GM12878 (cell line): ENCODE measurements around the gene ATP6V1G2. TPM values are rescaled to one million over a fixed set of nuclear protein-coding genes. Genes with fewer than 3 reads are reported as not detected.

Experiments used
- ATAC-seq: fragments of 200-7000 bp; cut with Tn5 transposase; 3 replicates; pipeline ENCODE4 v1.9.1; 2020; ENCODE audit warnings: mild to moderate bottlenecking, moderate library complexity
- BruUV-seq: library from RNA; stranded (reverse); fragments of 400-500 nt; replicated peaks from 2 replicates; lab custom pipeline; 2021; lab: Mats Ljungman, UMichigan
- CTCF ChIA-PET: fragments of 300-600 bp; sonication (Branson Sonifier 250); formaldehyde crosslinking; extraction: SDS; loops from one replicate; lab custom pipeline; 2021; ENCODE audit warnings: inconsistent platforms; lab: Yijun Ruan, JAX
- POLR2A ChIA-PET: fragments of 350-600 bp; formaldehyde crosslinking; extraction: SDS; loops from one replicate; lab custom pipeline; 2021; ENCODE audit warnings: inconsistent platforms; lab: Charles Lee
- RAD21 ChIA-PET: fragments of 300-600 bp; sonication (Branson Sonifier 250); formaldehyde crosslinking; loops from one replicate; lab custom pipeline; 2023; ENCODE audit warnings: antibody characterized with exemption; ENCODE audit not compliant: unreplicated experiment; lab: Charles Lee
- SMC1A ChIA-PET: fragments of 300-600 bp; sonication (Branson Sonifier 250); formaldehyde crosslinking; loops from one replicate; lab custom pipeline; 2023; ENCODE audit not compliant: unreplicated experiment, uncharacterized antibody; lab: Charles Lee
- DNase-seq: peaks from one replicate; pipeline ENCODE4 v3.0.0-alpha.2; 2011; ENCODE audit warnings: low read depth, low spot score
- FAIRE-seq: peaks from 3 replicates; lab custom pipeline; 2011; peaks lifted over from hg19 to GRCh38; lab: Jason Lieb, UNC
- H2AFZ ChIP-seq: 2 replicates; pipeline ENCODE4 v1.6.0; 2011; ENCODE audit warnings: low read depth, low read length, control low read depth; ENCODE audit not compliant: control insufficient read depth
- H3K27ac ChIP-seq: 2 replicates; pipeline ENCODE4 v1.5.1; 2011; ENCODE audit warnings: control low read depth; ENCODE audit not compliant: control insufficient read depth, insufficient read depth
- H3K27me3 ChIP-seq, 2 experiments: replicated peaks in 1 of 2; 2 replicates each; pipeline versions ENCODE4 v1.6.0 to v1.6.1; 2011; ENCODE audit warnings: low read length in 1 of 2; ENCODE audit not compliant: control insufficient read depth in 2 of 2, insufficient read depth in 2 of 2
- H3K36me3 ChIP-seq, 2 experiments: 2 replicates each; pipeline ENCODE4 v1.5.1; 2011; ENCODE audit warnings: low read length in 1 of 2; ENCODE audit not compliant: control insufficient read depth in 2 of 2, insufficient read depth in 2 of 2
- H3K4me1 ChIP-seq: 2 replicates; pipeline ENCODE4 v1.6.1; 2011; ENCODE audit warnings: mild to moderate bottlenecking, low read length, moderate library complexity, mixed read lengths; ENCODE audit not compliant: control insufficient read depth, insufficient read depth
- H3K4me2 ChIP-seq: 2 replicates; pipeline ENCODE4 v1.6.0; 2011; ENCODE audit warnings: control low read depth; ENCODE audit not compliant: control insufficient read depth, insufficient read depth
- H3K4me3 ChIP-seq: fragments of 200-600 bp; sonication (generic); 2 replicates; pipeline ENCODE4 v1.5.1; 2016
- H3K79me2 ChIP-seq: 2 replicates; pipeline ENCODE4 v1.6.0; 2011; ENCODE audit warnings: low read length; ENCODE audit not compliant: control insufficient read depth, insufficient read depth
- H3K9ac ChIP-seq: 2 replicates; pipeline ENCODE4 v1.8.0; 2011; ENCODE audit warnings: low read length, control low read depth, mixed read lengths; ENCODE audit not compliant: control insufficient read depth, insufficient read depth
- H3K9me3 ChIP-seq: replicated peaks from 3 replicates; pipeline ENCODE4 v1.5.1; 2011; ENCODE audit warnings: mild to moderate bottlenecking, low read length; ENCODE audit not compliant: control insufficient read depth, insufficient read depth
- H4K20me1 ChIP-seq: 2 replicates; pipeline ENCODE4 v1.6.0; 2011; ENCODE audit not compliant: control insufficient read depth, insufficient read depth
- CBX3 ChIP-seq: fragments of 200-600 bp; sonication (generic); IDR thresholded peaks from 2 replicates; pipeline ENCODE4 v1.6.1; 2016; ENCODE audit warnings: low read depth, borderline replicate concordance
- CHD1 ChIP-seq: IDR thresholded peaks from 2 replicates; pipeline ENCODE4 v1.6.1; 2012; ENCODE audit warnings: low read depth, low read length, improper control_type of control experiment
- PAX5 ChIP-seq: IDR thresholded peaks from 2 replicates; pipeline ENCODE4 v1.6.1; 2011; ENCODE audit warnings: low read depth, low read length, borderline replicate concordance
- RFX5 ChIP-seq: IDR thresholded peaks from 2 replicates; pipeline ENCODE4 v1.6.1; 2011; ENCODE audit warnings: low read depth, low read length, improper control_type of control experiment
- SMAD5 ChIP-seq: IDR thresholded peaks from 2 replicates; pipeline ENCODE4 v1.6.1; 2016; ENCODE audit warnings: antibody characterized with exemption, low read depth
- TBL1XR1 ChIP-seq: IDR thresholded peaks from 2 replicates; pipeline ENCODE4 v1.6.1; 2012; ENCODE audit warnings: low read depth, low read length, improper control_type of control experiment
- ZNF24 ChIP-seq: fragments of 450-650 bp; IDR thresholded peaks from 2 replicates; pipeline ENCODE4 v1.6.1; 2017; ENCODE audit warnings: antibody characterized with exemption, mild to moderate bottlenecking
- WGBS: methylation state at CpG from one replicate; pipeline ENCODE4 v1.1.6; 2016; ENCODE audit warnings: low lambda C conversion rate; ENCODE audit not compliant: insufficient replicate concordance, insufficient coverage; ENCODE audit errors: missing lambda C conversion rate; 5-methylcytosine and 5-hydroxymethylcytosine counted together
- in situ Hi-C: fragments of 300-500 bp; cut with MboI; formaldehyde crosslinking; loops from 9 replicates; pipeline ENCODE4 v1.14.3; 2018; ENCODE audit warnings: mixed read lengths
- intact Hi-C: fragments of 100-400 bp; cut with micrococcal nuclease; formaldehyde crosslinking; loops from one replicate; pipeline ENCODE4 v1.14.2; 2022; ENCODE audit not compliant: unreplicated experiment
- polyA plus RNA-seq, 11 experiments: library from polyadenylated mRNA; depleted of rRNA in 4 of 11; unstranded in 6 of 11; stranded (reverse) in 5 of 11; fragments of >200 nt; fragmentation: Nextera tagmentation in 4 of 11; fragmentation: Illumina TruSeq in 1 of 11; extraction: Ambion mirVana in 4 of 11; extraction: Trizol in 1 of 11; gene quantifications; 1 replicate in 1 of 11; 2 replicates in 10 of 11; pipeline versions ENCODE4 v1.2.1 to v1.2.3, GENCODE V29; 2011 to 2016; ENCODE audit warnings: inconsistent platforms in 2 of 11, missing spikeins in 2 of 11, low read depth in 1 of 11
- total RNA-seq, 4 experiments: library from RNA; depleted of rRNA in 3 of 4; stranded (reverse); fragments of >200 nt in 3 of 4; fragmentation: Illumina TruSeq in 1 of 4; extraction: Trizol in 1 of 4; gene quantifications; 2 replicates each; pipeline versions ENCODE4 v1.2.1 to v1.2.3, GENCODE V29; 2013 to 2021

Gene ATP6V1G2
- total and polyA plus RNA-seq, 10 of the 15 experiments (the other 5 are each of a cell fraction or from before 2014, with no cell fraction given) = 0.45 to 8.9 (median 2.8) TPM

- TF ChIP-seq CBX3 (no peak), PAX5 (0 out of 2 replicates have a peak, but pooled peaks have one; percentile 9)
Measured at GRCh38 chr6:31586599-31587281, 40.3 kb upstream of the ATP6V1G2 start (continued).

GRCh38 chr6:31586008-31586407, 39.6 kb upstream of the ATP6V1G2 start, which contains the start of gene LST1:
Gene LST1, plus strand, starts transcription at chr6:31586277. Its CDS starts 1,023 bp downstream, at chr6:31587300.
- no peaks in the 10 kb centered on the region; a peak in 1 of 4 replicates for H3K36me3 ChIP-seq
- H3K4me2 ChIP-seq = peak within 1 kb of the TSS; percentile 60
- DNase-seq (no peak), FAIRE-seq (no peak), ATAC-seq (no peak)
- H3K27me3 ChIP-seq = no peaks in the 10 kb centered on the region
- intact Hi-C loops (no loop called here), in situ Hi-C loops (no loop called here)
- peak within 1 kb of the TSS; percentile 54 for H2AFZ ChIP-seq
- H3K4me3 ChIP-seq = peak within 1 kb of the TSS; percentile 68; the same call in 1 of the 2 replicates
- H4K20me1 ChIP-seq = no peaks in the 10 kb centered on the region
- peaks cover 20% of the 10 kb centered on the region for H3K79me2 ChIP-seq
- ChIA-PET CTCF (interaction anchor here (1.3 to 31.0 kb wide), 5 partner anchors 6 to 92 kb away, joined by 3 to 2098 read pairs (median 789); partner anchors contain the start of genes ATP6V1G2, DDX39B, LST1 and LTA), POLR2A (interaction anchor here (0.6 to 17.1 kb wide), 8 partner anchors 10 to 221 kb away, joined by 3 to 282 read pairs (median 10); partner anchors contain the start of genes ATP6V1G2, LSM2, LTA and NCR3), SMC1A (interaction anchor here (1.4 to 45.5 kb wide), 4 partner anchors 9 to 94 kb away, joined by 3 to 1989 read pairs (median 290); partner anchors contain the start of genes ATP6V1G2, DDX39B, LTA and NCR3), RAD21 (interaction anchor here (1.2 to 17.5 kb wide), 5 partner anchors 10 to 93 kb away, joined by 4 to 620 read pairs (median 53); partner anchors contain the start of genes ATP6V1G2, LTA, NCR3 and NFKBIL1)
- peak within 1 kb of the TSS; percentile 75 for H3K27ac ChIP-seq
- WGBS = 50% methylated on average over 1 of the region's 1 CpG
- H3K4me1 ChIP-seq = peaks cover 46% of the 10 kb centered on the region
- peak within 1 kb of the TSS; percentile 51 for H3K9ac ChIP-seq
- no TSS peak for BruUV-seq
- no peaks in the 10 kb centered on the region for H3K9me3 ChIP-seq
- TF ChIP-seq ZNF24 = no peak
- no peak for TF ChIP-seq TBL1XR1
- TF ChIP-seq CHD1 = no peak
- TF ChIP-seq RFX5 = no peak
- no peak for TF ChIP-seq SMAD5
